T follicular helper cell (primary cell): ENCODE results near the gene PITRM1.

Source experiments
- DNase-seq: peaks from one replicate; pipeline ENCODE4 v3.0.0-alpha.2; 2020; ENCODE audit warnings: low read depth

The PITRM1 gene

DNA sequence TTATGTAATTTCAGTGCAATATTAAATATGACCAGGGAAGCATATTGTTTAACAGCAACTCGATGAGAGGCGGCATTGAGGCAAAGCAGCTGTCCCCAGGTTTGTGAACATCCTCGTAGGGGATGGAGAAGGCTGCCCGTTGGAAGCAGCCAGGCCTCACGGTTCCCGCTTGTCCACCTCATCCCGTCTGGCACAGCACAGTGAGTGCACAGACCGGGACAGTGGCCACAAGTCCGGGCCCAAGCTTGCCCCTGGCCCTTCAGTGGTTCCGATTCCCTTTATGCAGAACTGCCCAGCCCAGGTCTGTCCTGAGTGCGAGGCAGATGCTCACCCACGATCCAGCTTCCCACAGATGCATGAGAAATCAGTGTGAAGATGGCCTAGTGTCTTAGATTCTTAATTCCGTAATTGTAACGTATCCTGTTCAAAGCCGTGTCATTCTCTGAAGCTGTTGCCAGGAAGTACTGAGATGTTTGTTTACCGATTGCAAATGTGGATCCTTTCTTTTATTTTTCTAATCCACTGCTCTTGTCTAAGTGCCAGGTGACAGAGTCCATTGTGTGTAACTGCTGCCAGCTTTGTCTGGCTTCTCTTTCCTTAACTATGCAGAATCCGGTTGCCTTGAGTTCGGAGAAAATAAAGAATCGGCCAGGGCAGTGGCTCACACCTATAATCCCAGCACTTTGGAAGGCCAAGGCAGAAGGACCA, 69.7 kb downstream of the PITRM1 start:
- DNase-seq, result no peak

DNA sequence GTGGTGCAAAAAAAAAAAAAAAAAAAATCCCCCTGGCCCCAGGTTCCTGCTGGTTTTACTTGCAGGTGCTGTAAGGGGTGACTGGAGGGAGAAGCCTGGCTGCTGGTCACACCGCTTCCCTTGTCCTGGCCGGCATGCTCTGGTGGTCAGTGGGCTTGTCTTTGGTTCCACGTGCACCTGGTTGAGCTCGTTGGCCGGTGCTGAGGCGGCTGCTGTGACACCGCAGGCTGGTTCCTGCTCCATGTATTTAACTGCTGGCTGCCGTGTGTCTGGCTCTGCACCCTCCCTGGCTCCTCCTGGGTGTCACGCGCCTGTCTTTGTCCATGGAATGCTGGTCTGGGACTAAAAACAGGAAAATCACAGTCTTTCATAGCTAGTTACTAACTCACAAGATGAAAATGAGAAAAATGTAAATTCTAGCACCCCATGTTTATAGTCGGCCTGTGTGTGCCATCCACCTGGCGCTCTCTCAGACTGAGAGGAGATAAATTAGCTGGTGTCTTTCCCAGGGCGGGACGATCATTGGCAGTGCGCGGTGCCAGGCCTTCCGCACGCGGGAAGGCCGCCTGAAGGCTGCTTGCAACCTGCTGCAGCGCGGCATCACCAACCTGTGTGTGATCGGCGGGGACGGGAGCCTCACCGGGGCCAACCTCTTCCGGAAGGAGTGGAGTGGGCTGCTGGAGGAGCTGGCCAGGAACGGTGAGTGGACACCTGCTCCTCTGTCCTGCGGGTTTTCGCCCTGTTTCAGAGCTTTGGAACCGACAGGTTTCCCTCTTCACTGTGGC, 71.5 kb downstream of the PITRM1 start:
- no peak for DNase-seq

DNA sequence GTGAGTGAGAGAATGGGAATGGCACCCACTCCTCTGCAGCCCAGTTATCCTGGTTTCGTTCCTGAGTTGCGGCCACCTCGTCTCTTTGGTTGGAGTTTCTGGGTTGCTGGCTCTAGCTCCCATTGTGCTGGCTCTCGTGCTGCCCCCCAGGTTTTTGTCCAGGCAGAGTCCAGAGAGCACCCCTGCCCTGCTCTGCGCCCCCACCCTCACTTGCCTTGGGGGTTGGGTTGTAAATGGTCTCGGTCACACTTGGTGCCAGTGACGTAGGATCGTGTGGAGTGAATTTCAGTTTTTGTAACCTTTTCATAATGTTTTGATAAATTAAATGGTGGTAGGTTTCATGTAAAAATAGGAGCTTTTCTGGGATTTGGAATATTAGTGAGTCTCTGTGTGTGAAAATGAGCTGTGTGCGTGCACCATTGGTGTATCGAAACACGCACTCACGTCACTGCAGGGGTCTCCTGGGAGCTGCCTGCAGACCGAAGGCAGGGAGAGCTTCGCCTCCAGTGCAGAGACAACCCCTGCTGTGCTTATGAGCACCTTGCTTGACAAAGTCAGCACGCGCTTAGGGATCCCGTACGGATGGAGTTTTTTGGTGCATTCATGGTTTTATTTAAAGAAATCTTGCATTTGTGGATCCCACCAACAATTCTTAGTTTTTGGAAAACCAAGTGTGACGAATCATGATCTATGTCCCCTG, 72.3 kb downstream of the PITRM1 start:
- DNase-seq, result no peak

DNA sequence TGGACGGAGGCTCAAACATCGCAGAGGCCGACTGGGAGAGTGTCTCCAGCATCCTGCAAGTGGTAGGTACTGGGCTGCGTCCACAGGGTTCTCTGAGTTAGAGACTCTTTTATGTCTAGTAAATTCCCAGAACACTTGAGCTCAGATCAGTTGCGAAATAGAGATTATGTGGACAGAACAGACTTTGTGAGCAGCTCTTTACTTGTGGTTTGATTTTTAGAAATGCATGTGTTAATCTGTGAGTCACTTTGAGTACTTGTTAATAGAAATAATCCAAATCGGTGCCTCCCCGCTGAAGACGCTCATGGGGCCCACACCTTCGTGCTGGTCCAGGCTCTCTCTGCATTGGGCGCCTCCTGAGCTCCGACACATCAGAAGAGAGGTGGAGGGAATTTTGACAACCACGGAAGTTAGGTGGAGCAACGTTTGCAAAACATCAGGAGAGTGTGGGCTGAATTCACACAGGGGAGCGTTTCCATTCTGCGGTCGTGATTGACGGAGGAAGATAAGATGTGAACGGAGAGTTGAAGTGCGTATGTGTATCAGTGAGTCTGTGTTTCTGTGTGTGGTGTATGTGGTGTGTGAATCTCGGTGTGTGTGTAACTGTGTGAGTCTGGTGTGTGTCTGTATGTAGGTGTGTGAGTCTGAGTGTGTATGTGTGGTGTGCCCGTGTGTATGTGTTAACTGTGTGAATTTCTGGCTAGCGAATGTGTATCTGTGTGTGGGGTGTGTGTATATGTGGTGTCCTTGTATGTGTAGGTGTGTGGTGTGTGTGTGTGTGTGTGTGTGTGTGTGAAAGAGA, 73.1 kb downstream of the PITRM1 start:
- no peak for DNase-seq

DNA sequence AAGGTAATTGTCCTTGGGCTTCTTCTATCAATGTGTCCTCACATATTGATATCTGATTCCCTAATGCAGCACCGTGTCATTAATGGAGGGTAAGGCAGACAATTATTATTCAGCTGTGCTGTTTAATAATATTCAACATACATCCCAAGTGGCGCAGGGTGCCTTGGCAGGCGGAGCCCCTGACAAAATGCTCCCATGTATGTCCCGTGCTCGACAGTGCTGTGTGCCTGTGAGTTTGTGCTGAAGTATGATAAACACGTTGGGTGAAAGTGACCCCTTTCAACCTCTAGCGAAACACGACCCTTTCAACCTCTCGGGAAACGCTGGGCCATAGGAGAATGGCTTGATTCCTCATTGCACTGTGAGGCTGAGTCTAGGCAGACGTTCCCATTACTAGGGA, 73.9 kb downstream of the PITRM1 start:
- no peak for DNase-seq

DNA sequence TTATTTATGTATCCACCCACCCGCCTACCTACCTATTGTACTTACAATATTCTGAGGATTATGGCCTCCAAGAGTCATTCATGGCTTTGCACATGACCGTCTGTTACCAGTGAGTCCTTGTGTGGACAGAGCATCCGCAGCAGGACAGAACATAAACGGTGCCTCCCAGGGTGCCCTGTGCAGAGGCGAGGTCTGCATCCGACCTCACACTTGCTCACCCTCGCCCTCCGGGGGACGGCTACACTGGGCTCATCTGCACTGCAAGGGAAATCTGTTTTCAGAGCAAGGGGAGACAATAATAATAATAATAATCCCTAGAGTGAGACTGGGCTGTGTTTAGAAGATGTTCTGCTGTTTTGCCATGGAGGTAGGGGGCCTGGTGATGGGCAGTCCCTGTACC, 75.4 kb downstream of the PITRM1 start:
- DNase-seq, result no peak

DNA sequence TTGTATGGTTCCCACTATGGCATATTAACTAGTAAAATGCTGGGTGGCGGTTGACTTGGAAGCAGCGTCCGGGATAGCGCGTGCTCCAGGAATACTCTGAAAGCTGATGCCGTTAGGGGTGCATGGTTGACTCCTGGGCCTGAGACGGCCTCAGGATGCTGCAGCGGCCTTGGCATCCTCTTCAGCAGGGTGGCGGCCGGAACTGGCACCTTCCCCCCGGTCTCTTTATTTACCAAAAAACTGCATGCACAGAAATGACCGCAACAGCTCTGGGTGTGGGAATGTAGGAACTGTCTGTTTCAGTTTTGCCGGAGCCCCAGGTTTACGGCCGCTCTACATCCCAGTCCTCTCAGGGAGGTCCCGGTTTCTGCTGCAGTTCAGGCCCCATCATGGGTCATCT, 76.4 kb downstream of the PITRM1 start:
- no peak for DNase-seq

DNA sequence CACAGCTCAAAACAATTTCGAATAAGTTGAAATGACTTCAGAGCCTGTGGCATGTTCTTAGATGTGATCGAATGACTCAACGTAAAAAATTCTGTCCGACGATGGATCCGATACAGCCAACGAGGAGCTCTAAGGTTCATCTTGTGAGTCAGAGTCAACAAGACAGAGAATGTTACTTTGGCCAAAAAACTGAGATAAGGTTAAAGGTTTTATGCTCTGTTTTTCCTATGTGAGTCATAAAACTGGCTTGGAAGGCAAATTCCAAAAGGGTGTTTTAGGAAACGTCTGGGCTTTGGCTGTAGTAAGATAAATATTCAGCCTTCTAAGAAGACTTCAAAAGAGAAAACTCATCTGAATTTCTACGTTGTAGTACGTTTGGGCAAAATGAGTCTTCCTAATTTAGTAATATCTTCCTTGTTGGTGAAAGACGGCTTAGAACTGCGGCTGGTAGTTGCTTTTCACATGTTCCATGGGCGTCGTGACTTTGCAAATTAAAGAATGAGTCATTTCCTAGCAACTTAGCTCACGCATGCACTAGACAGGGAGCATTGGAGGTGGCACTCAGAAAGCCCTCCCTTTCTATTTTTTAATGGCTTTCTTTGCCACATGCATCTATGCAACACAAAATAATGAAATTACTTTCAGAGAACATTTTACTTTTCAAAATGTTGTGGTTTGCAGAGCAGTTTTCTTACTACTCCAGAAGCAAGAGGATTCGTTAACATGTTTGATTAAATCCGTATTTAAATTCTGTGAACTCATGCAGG, 77.0 kb downstream of the PITRM1 start:
- no peak for DNase-seq

DNA sequence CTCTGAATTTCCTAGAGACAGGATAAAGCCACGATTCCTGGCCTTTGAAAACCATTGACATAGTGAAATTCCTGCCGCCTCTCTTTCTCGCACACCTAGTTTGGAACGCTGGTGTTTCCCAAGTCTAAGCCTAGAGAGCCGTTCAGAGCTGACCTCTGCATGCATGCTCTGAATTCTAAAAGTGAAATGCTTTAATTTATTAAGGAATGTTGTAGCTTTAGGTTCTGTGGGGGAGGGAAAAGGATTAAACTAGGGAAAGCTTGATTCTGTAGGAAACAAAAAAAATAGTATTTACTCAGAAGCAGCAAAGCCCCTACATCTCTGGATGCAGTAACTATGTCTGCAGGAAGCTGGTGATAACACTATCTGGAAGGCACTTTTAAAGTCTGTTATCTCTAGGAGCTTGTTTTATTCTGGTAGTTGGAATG, 78.0 kb downstream of the PITRM1 start:
- DNase-seq, result no peak

DNA sequence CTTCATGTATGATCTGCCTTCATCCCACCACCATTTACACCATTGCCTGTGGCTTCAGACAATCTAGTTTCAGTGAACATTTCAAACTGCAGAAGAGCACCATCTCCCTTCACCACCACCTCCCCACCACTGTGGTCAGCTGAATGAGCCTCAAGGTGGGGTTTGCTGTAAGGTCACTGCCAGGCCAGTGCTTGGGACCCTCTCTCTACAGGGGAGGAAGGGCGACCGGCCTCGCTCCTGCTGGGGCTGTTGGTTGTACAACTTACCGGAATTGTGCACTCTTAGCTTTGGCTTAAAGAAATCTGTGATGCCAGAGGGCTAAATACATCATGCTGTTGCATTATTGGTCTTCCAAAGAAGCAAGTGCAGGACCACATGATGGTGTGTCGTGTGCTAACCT, 78.6 kb downstream of the PITRM1 start:
- DNase-seq, result no peak

DNA sequence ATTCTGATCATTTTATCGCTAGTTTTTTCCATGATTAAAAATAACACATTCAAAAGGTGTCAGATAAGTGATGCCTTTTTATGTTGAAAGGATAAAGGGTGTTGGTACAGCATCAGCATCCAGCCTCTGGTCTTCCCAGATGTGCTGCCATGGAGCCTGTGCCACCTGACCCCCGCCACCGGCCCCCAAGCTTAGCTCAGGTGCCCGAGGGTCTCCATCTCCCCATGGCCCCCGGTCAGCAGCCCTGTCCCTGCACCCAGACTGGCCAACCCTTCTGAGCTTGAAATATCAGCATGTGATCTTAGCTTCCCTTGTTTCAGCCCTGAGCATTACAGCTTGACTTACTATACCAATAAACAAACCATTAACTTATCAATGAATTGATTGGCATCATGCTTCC, 80.7 kb downstream of the PITRM1 start:
- DNase-seq, result no peak

DNA sequence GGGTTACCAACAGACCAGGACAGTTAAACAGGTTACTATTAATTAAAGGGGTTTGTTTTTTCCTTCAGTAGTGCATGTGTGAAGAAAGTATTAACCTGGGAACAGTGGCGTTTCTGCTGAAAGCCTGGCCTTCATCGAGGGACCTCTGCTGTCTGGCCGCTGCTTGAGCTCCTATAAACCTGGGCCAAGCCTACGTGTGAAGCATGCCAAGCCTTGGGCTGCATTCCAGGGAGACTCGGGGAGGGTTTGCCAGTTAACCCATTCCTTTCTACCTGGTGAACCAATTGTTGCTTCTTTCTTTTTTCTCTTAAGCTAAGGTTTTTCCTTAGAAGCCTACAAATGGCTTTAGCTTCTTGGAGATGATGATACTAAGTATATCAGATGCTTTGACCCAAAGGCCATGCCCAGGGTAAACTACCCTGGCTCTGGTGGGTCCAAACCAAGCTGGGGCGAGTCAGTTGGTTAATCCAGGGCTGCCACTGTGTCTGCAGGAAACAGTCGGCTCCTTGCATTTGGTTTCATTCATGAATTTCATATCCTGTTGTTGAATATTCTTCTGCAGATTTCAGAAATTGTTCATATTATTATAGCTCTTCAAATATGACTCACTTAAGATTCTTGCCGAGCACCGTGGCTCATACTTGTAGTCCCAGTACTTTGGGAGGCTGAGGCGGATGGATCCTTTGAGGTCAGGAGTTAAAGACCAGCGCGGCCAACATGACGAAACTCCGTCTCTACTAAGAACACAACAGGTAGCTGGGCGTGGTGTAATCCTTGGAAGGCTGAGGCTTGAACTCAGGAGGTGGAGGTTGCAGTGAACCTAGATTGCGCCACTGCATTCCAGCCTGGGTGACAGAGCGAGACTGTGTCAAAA, 81.4 kb downstream of the PITRM1 start:
- DNase-seq, result no peak

DNA sequence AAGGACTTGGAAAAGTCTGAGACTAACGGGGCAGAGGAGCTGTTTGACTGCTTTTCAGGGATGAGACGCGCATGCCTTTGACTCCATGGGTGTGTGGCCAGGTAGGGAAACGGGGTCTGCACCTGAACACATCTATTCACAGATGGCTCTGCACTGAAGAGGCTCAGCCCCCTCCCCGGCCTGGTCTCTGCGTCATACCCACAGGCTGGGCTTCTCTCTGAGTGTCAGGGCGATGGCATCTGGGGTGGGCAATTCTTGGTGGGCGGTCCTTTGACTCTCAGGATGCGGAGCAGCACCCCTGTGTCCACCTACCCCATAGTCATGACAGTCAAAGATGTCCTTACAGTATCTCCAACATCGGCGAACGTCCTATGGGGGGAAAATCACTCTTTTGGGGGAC, 82.2 kb downstream of the PITRM1 start:
- no peak for DNase-seq
